ENCODE results near the gene LRRC47.

LRRC47 gene

GRCh38 chr1:3787349-3787715, 9.0 kb downstream of the LRRC47 start:
- H3K27me3 ChIP-seq (ENCODE audit: low read depth) = no peaks in the 10 kb centered on the region
- H3K4me3 ChIP-seq = no peak overlapping the region
- DNase-seq (ENCODE audit: low spot score in 2 of 2) = no peak
- H3K36me3 ChIP-seq (replicated peaks) = peaks cover 35% of the 10 kb centered on the region
- no peaks in the 10 kb centered on the region for H3K4me1 ChIP-seq
- no peaks in the 10 kb centered on the region for H3K9me3 ChIP-seq
- in situ Hi-C loops (cut with MboI; ENCODE audit: low sequenced_read_pairs) = no loop called here

- peaks cover 40% of the 10 kb centered on the region for H3K36me3 ChIP-seq (replicated peaks)
- H3K4me1 ChIP-seq = no peaks in the 10 kb centered on the region
- in situ Hi-C loops (cut with MboI; ENCODE audit: low sequenced_read_pairs) = no loop called here
- DNase-seq (ENCODE audit: low spot score in 2 of 2) = no peak
- no peaks in the 10 kb centered on the region for H3K9me3 ChIP-seq
- H3K4me3 ChIP-seq = no peak overlapping the region
- H3K27me3 ChIP-seq (ENCODE audit: low read depth) = no peaks in the 10 kb centered on the region
Observed at GRCh38 chr1:3786468-3787348, 9.6 kb downstream of the LRRC47 start.

GRCh38 chr1:3785456-3786157, 10.7 kb downstream of the LRRC47 start:
- in situ Hi-C loops (cut with MboI; ENCODE audit: low sequenced_read_pairs) = no loop called here
- peak in 1 of 2 experiments; percentile 46 for DNase-seq (ENCODE audit: low spot score in 2 of 2)
- Histone ChIP-seq H3K4me1 (no peaks in the 10 kb centered on the region), H3K36me3 (replicated peaks) (peaks cover 51% of the 10 kb centered on the region), H3K4me3 (no peak overlapping the region), H3K27me3 (ENCODE audit: low read depth) (no peaks in the 10 kb centered on the region), H3K9me3 (no peaks in the 10 kb centered on the region)

GRCh38 chr1:3785045-3785444, 11.3 kb downstream of the LRRC47 start:
- no peak overlapping the region for H3K4me3 ChIP-seq
- no peak for DNase-seq (ENCODE audit: low spot score in 2 of 2)
- peaks cover 57% of the 10 kb centered on the region for H3K36me3 ChIP-seq (replicated peaks)
- in situ Hi-C loops (cut with MboI; ENCODE audit: low sequenced_read_pairs) = no loop called here
- H3K9me3 ChIP-seq = no peaks in the 10 kb centered on the region
- H3K27me3 ChIP-seq (ENCODE audit: low read depth) = no peaks in the 10 kb centered on the region
- H3K4me1 ChIP-seq = no peaks in the 10 kb centered on the region

- Histone ChIP-seq H3K36me3 (replicated peaks) (peaks cover 69% of the 10 kb centered on the region), H3K27me3 (ENCODE audit: low read depth) (no peaks in the 10 kb centered on the region), H3K4me1 (no peaks in the 10 kb centered on the region), H3K9me3 (no peaks in the 10 kb centered on the region), H3K4me3 (no peak overlapping the region)
- no peak for DNase-seq (ENCODE audit: low spot score in 2 of 2)
- in situ Hi-C loops (cut with MboI; ENCODE audit: low sequenced_read_pairs) = no loop called here
Observed at GRCh38 chr1:3783651-3784474, 12.4 kb downstream of the LRRC47 start.

GRCh38 chr1:3780901-3781300, 15.4 kb downstream of the LRRC47 start:
- H3K4me1 ChIP-seq = no peaks in the 10 kb centered on the region
- peaks cover 61% of the 10 kb centered on the region for H3K36me3 ChIP-seq (replicated peaks)
- H3K9me3 ChIP-seq = no peaks in the 10 kb centered on the region
- no peaks in the 10 kb centered on the region for H3K27me3 ChIP-seq (ENCODE audit: low read depth)
- H3K4me3 ChIP-seq = no peak overlapping the region
- in situ Hi-C loops (cut with MboI; ENCODE audit: low sequenced_read_pairs) = no loop called here
- no peak for DNase-seq (ENCODE audit: low spot score in 2 of 2)

GRCh38 chr1:3779912-3780416, 16.3 kb downstream of the LRRC47 start:
- H3K4me1 ChIP-seq = no peaks in the 10 kb centered on the region

GRCh38 chr1:3779265-3779911, 16.9 kb downstream of the LRRC47 start:
- no peaks in the 10 kb centered on the region for H3K27me3 ChIP-seq (ENCODE audit: low read depth)
- H3K4me1 ChIP-seq = no peaks in the 10 kb centered on the region
- no peak overlapping the region for H3K4me3 ChIP-seq
- peaks cover 48% of the 10 kb centered on the region for H3K36me3 ChIP-seq (replicated peaks)
- H3K9me3 ChIP-seq = no peaks in the 10 kb centered on the region
- no peak for DNase-seq (ENCODE audit: low spot score in 2 of 2)
- in situ Hi-C loops (cut with MboI; ENCODE audit: low sequenced_read_pairs) = no loop called here

More at GRCh38 chr1:3779912-3780416, 16.3 kb downstream of the LRRC47 start:
- DNase-seq (ENCODE audit: low spot score in 2 of 2) = no peak
- Histone ChIP-seq H3K27me3 (ENCODE audit: low read depth) (no peaks in the 10 kb centered on the region), H3K9me3 (no peaks in the 10 kb centered on the region), H3K4me3 (no peak overlapping the region), H3K36me3 (replicated peaks) (peaks cover 53% of the 10 kb centered on the region)
- in situ Hi-C loops (cut with MboI; ENCODE audit: low sequenced_read_pairs) = no loop called here

GRCh38 chr1:3778590-3779264, 17.6 kb downstream of the LRRC47 start:
- in situ Hi-C loops (cut with MboI; ENCODE audit: low sequenced_read_pairs) = no loop called here
- H3K27me3 ChIP-seq (ENCODE audit: low read depth) = no peaks in the 10 kb centered on the region
- DNase-seq (ENCODE audit: low spot score in 2 of 2) = no peak
- H3K36me3 ChIP-seq (replicated peaks) = peaks cover 41% of the 10 kb centered on the region
- no peaks in the 10 kb centered on the region for H3K9me3 ChIP-seq
- no peak overlapping the region for H3K4me3 ChIP-seq
- H3K4me1 ChIP-seq = no peaks in the 10 kb centered on the region

- in situ Hi-C loops (cut with MboI; ENCODE audit: low sequenced_read_pairs) = no loop called here
- no peaks in the 10 kb centered on the region for H3K27me3 ChIP-seq (ENCODE audit: low read depth)
- no peak overlapping the region for H3K4me3 ChIP-seq
- no peaks in the 10 kb centered on the region for H3K9me3 ChIP-seq
- no peaks in the 10 kb centered on the region for H3K4me1 ChIP-seq
- peaks cover 38% of the 10 kb centered on the region for H3K36me3 ChIP-seq (replicated peaks)
- DNase-seq (ENCODE audit: low spot score in 2 of 2) = no peak
Observed at GRCh38 chr1:3777647-3778589, 18.4 kb downstream of the LRRC47 start.

- Histone ChIP-seq H3K36me3 (replicated peaks) (peaks cover 32% of the 10 kb centered on the region), H3K4me1 (no peaks in the 10 kb centered on the region), H3K9me3 (no peaks in the 10 kb centered on the region), H3K27me3 (ENCODE audit: low read depth) (no peaks in the 10 kb centered on the region), H3K4me3 (no peak overlapping the region)
- DNase-seq (ENCODE audit: low spot score in 2 of 2) = no peak
- in situ Hi-C loops (cut with MboI; ENCODE audit: low sequenced_read_pairs) = no loop called here
Observed at GRCh38 chr1:3777078-3777547, 19.2 kb downstream of the LRRC47 start.
